ENCODE measurements around the gene FBF1.

Gene FBF1

DNA sequence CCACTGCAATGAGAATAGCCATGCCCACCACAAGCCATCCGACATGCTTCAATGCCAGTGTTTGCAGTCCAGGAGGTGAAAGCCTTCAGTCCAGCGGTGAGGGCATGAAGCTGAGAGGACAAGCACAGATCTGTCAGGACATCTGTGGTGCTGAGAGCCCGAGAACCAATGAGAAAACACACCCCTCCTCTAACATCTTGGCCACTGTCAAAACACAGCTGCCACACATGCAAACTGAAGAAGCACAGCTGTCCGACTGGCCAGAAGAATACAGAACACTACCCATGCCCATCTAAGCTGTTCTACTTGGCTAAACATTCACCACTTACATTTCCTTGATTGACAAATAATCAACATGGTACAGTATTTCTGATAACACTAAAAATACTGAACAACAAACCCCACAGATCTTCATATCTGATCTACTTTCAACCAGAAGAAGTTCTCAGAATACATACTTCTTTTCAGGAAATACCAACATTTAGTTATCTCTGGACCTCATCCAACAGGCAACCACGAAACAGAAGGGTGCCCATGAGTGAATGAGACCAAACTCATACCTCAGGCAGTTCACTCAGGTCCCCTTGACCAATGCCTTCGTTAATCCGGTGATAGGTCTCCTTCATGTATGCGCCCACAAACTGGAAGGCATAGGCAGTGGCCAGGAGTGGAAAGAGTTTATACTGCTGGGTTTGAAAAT lies 10.2 kb upstream of the FBF1 start:
- no peak for DNase-seq

GRCh38 chr17:75950421-75950820 lies 9.6 kb upstream of the FBF1 start:
- DNase-seq: no peak

DNA sequence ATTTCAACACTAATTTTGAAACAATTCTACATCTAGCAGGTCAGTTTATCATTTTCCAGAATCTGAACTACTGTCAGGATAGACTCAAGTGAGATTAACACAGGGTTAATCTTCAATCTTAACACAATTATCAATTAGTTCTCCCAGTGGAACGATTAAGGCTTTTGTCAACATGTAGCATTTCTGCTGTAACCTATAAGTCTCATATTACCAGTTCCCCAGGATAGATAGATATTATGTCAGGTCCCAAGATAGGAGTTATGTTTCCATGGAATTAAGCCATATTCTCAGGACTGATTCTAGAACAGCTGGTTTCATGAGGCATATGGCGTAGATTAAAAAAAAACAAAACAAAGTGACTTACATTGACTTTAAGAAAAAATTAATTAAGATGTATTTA lies 4.4 kb upstream of the FBF1 start:
- no peak for DNase-seq

DNA sequence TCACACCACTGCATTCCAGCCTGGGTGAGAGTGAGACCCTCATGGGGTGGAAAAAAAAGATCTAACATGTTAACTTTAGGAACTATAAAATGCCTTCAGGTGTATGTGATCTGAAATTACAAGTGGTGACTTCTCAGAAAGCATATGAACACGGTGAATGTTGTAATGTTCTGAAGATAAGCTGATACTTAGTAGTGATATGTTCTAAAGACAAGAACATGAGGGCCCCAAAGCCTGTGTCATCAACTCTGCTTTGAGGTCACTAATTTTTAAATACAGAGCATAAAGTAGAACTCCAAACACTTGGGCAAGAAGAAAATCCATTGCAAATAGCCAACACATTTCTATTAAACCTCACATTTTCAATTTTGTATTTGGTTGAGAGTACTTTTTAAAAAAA lies 2.6 kb upstream of the FBF1 start:
- no peak for DNase-seq

GRCh38 chr17:75942473-75942872 lies 1.6 kb upstream of the FBF1 start:
- DNase-seq: no peak

- DNase-seq: no peak
These were observed 589 bp upstream of the FBF1 start for GRCh38 chr17:75941442-75941819.

GRCh38 chr17:75937652-75938051 lies 3.2 kb downstream of the FBF1 start:
- no peak for DNase-seq

GRCh38 chr17:75933808-75934207 lies 7.0 kb downstream of the FBF1 start:
- no peak for DNase-seq

DNA sequence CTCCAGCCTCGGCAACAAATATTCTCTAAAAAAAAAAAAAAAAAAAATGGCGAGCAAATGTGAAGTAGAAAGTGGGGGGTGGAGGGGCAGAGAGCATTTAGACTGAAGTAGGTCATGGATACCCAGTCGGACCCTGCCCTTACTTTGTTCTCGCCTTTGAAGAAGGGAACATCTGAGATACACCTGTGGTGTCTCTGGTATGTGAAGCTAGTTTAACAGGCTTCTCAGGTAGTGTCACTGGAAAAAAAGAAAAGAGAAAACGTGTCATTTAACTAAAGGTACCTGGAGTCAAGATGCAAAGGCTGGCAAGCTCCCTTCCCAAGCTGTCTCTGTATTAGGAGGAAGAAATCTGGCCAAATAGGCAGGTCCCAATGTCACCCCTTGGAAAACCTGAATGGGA lies 8.0 kb downstream of the FBF1 start:
- DNase-seq: no peak

- no peak for DNase-seq
These were observed 9.8 kb downstream of the FBF1 start for GRCh38 chr17:75931062-75931461.

- peak; percentile 28 for DNase-seq
These were observed 13.4 kb downstream of the FBF1 start for GRCh38 chr17:75927286-75927922.

GRCh38 chr17:75926456-75926855 lies 14.4 kb downstream of the FBF1 start:
- no peak for DNase-seq

DNA sequence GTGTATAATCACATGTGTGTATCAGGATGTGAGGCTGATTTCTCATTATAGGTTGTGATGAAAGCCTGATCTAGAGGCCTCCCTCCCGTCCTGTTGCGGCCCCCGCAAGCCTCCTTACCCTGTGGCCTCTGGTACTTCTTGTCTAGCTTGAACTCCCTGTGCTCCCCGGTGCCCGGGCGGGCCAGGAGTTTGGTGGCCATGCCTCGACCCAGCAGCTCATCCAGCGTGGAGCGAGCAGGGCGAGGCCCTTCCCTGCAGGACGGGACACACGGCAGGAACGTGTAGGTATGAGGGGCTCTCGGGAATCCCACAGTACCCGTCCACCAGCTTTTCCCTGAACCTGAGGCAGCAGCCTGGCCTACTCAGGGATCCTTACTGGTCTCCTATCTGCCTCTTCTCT lies 14.9 kb downstream of the FBF1 start:
- DNase-seq: no peak

GRCh38 chr17:75925103-75925502 lies 15.7 kb downstream of the FBF1 start:
- no peak for DNase-seq

DNA sequence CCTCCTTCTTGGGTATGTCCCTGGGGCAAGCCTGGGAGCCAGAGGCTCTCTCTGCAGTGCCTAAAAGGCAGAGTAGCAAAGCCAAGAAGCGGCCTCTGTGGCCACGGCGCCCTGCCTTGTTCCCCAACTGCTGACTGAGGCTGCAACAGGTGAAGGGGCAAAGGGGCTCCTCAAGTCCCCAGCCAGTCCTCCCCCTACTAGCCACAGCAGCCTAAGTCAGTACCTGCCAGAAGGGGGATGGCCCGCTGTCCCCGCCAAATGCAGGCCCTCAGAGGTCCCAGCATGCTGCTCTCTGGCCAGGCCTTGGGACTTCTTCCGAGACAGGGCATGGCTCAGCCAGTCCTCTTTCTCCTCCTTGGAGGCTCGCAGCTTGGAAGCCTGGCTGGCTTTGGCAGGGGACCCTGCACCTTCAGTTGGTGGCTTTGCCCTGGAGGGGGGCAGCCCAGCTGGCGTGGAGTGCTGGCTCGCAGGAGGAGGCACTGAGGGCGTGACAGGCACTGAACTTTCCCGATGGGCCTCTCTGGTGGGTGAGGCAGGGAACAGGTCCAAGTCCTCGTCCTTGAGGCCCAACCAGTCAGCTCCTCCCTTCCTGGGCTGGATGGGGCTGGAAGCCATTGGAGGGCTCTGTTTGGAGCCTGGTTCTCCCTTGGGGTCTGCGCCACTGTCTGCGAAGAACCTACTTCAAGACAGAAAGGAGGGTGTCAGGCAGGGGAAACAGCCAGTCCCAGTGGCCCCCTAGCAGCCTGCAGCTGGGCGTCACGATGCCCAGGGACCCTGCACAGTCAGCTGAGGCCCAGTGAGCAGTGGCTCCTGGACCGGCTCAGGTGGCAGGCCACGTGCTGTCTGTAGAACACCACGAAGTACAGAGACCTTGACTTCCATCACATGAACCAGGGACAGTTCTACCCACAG lies 17.6 kb downstream of the FBF1 start:
- no peak for DNase-seq

GRCh38 chr17:75922173-75922961 lies 18.5 kb downstream of the FBF1 start:
- no peak for DNase-seq

- DNase-seq: no peak
These were observed 19.2 kb downstream of the FBF1 start for GRCh38 chr17:75921596-75921995.

- DNase-seq: no peak
These were observed 20.7 kb downstream of the FBF1 start for GRCh38 chr17:75920045-75920560.

- DNase-seq: no peak
These were observed 21.2 kb downstream of the FBF1 start for GRCh38 chr17:75919611-75920010.

DNA sequence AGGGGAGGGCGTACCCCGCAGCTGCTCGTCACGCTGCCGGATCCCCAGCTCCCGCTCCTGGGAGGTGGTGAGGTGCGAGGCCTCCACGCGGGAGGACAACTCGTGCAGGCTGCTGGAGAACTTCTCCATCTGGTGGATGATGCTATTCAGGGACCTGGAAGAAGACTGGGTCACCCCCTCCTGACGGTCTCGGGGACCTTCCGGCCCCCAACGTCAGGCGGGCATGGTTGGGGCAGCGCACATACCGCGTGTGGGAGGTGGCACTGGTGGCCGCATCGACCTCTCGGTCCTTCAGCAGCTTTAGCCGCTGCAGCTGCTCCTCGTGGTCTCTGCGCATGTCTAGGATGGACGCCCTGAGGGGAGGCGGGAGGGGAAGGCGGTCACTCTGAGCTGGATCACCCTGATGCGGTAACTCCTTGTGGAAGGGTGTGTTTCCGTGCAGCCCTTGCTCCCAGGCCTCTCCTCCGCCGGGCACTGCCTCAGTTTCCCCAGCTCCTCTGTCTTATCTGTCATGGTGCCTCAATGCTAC lies 22.9 kb downstream of the FBF1 start:
- no peak for DNase-seq

DNA sequence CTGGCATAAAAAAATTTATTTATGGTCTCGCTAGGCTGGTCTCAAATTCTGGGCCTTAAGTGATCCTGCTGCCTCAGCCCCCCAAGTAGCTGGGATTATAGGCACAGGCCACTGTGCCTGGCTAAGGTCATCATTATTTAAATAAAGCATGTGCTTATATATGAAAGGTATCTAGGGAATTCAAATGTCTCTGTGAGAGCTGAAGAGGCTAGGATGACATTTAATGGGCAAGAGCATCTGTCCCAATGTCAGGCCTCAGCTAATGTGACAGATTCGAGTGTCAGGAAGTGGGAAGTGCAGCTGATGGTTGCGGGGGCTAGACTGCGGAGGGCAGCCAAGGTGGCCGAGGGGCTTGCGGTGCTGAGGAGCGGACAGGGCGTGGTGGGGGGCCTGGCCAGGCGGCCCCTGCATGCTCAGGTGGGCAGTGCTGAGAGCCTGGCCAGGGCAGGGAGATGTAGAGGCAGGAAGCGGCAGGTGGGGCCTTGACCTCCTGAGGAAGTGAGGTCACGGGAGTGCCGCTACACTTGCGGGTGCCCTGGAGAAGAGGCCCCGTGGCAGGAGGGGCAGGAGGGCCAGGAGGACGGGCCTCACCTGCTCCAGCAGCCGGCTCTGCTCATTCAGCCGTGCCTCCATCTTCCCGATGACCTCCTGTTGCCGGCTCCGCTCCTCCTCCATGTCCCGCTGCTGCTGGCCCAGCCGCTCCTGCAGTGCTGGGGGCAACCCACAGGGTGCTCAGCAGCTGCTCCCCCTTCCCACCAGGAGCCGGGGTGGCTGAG lies 23.5 kb downstream of the FBF1 start:
- no peak for DNase-seq

GRCh38 chr17:75915268-75915667 lies 25.6 kb downstream of the FBF1 start:
- no peak for DNase-seq
